Tibial nerve (tissue), 4 donors: Measurements from ENCODE around the gene NFAT5.

ENCODE experiments used
- CTCF ChIP-seq, 5 experiments: fragments of 200-600 bp in 3 of 5; fragments of 450-650 bp in 2 of 5; sonication (generic) in 3 of 5; IDR thresholded peaks; one replicate each; pipeline ENCODE4 v1.5.1; 2016 to 2019; ENCODE audit warnings: antibody characterized with exemption in 5 of 5, mild to moderate bottlenecking in 3 of 5, moderate library complexity in 2 of 5
- EP300 ChIP-seq, 2 donors: sonication (generic); formaldehyde crosslinking; IDR thresholded peaks; one replicate each; pipeline ENCODE4 v1.6.1; 2017; ENCODE audit warnings: antibody characterized with exemption in 2 of 2, mild to moderate bottlenecking in 1 of 2
- POLR2A ChIP-seq, 2 donors: fragments of 450-650 bp; IDR thresholded peaks; one replicate each; pipeline ENCODE4 v1.6.1; 2017; ENCODE audit warnings: antibody characterized with exemption in 2 of 2, mild to moderate bottlenecking in 2 of 2, moderate library complexity in 2 of 2

- TF ChIP-seq EP300 (IDR thresholded peaks at IDR 0.05) (no peak), CTCF (IDR thresholded peaks at IDR 0.05) (no peak), POLR2A (IDR thresholded peaks at IDR 0.05) (no peak)
These were observed 181.3 kb downstream of the NFAT5 start for GRCh38 chr16:69747115-69747514.
